ENCODE measurements around the gene ODAD2.

DNA sequence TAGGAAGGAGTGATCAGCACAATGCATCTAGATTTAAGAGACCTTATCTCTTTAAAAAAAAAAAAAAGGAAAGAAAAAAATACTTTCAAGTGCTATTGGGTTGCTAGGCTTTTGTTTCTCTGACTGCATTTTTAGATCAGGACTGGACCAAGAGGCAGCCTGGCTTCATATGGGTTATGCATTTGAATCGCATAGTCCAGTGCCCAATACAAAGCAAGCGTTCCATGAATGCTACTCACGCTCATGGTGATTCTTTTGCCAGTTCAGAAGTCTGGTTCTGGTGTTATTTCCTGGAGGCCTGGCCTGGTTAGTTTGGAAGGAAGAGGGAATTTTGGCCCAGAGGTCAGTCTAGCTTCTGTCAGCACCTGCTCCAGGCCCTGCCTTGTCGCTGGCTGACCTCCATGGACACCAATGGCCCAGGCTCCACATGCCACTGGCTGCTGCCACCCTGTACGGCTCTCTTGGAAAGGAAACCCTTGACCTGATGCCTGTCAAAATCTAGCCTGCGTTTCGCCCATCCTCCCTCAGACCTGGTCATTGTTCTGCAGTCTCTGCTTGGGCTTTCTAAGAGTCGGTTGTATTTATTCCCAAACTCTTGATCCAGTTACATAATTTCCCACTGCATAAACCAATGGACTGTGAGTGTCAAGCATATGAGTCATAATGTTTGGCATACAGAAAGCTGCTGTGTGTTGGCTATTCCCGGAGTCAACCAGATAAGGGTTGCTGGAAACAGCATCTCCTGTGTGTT lies 178.9 kb downstream of the ODAD2 start:
- no peak for TF ChIP-seq POLR2AphosphoS5 (IDR thresholded peaks at IDR 0.05; ENCODE audit: low read depth, low read length)
- no peak for TF ChIP-seq TAF1 (IDR thresholded peaks at IDR 0.05; ENCODE audit: borderline replicate concordance, insufficient read depth, low read length)
- TF ChIP-seq FOXP2 (optimal IDR thresholded peaks at IDR 0.05; ENCODE audit: borderline replicate concordance, extremely low read depth, extremely low read length, insufficient read depth) = no peak
- TF ChIP-seq, protein P1, sequence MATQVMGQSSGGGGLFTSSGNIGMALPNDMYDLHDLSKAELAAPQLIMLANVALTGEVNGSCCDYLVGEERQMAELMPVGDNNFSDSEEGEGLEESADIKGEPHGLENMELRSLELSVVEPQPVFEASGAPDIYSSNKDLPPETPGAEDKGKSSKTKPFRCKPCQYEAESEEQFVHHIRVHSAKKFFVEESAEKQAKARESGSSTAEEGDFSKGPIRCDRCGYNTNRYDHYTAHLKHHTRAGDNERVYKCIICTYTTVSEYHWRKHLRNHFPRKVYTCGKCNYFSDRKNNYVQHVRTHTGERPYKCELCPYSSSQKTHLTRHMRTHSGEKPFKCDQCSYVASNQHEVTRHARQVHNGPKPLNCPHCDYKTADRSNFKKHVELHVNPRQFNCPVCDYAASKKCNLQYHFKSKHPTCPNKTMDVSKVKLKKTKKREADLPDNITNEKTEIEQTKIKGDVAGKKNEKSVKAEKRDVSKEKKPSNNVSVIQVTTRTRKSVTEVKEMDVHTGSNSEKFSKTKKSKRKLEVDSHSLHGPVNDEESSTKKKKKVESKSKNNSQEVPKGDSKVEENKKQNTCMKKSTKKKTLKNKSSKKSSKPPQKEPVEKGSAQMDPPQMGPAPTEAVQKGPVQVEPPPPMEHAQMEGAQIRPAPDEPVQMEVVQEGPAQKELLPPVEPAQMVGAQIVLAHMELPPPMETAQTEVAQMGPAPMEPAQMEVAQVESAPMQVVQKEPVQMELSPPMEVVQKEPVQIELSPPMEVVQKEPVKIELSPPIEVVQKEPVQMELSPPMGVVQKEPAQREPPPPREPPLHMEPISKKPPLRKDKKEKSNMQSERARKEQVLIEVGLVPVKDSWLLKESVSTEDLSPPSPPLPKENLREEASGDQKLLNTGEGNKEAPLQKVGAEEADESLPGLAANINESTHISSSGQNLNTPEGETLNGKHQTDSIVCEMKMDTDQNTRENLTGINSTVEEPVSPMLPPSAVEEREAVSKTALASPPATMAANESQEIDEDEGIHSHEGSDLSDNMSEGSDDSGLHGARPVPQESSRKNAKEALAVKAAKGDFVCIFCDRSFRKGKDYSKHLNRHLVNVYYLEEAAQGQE (IDR thresholded peaks at IDR 0.05; ENCODE audit: insufficient read depth in 1 of 2, low read depth in 2 of 2, low read length in 2 of 2) = no peak

All from PFSK-1 (cell line).